Measurements from ENCODE around the gene HKDC1. TPM values are rescaled to one million over a fixed set of nuclear protein-coding genes. Genes with fewer than 3 reads are reported as not detected.
A peak's percentile ranks its signal among the peaks of the same experiment; 100 is the strongest.

Gene HKDC1
- total and polyA plus RNA-seq, 8 donors = 0.10 to 5.8 (median 0.29) TPM; not detected in 1

- no peak for TF ChIP-seq EP300 (IDR thresholded peaks at IDR 0.05)
- peak in 5 of 7 experiments; percentile 78 to 95 (median 90) for TF ChIP-seq CTCF (IDR thresholded peaks at IDR 0.05)
- peak in 2 of 3 donors; percentile 22 to 55 for TF ChIP-seq POLR2AphosphoS5 (IDR thresholded peaks at IDR 0.05)
- TF ChIP-seq POLR2A (IDR thresholded peaks at IDR 0.05) = no peak
- Histone ChIP-seq H3K27me3 (no peaks in the 10 kb centered on the region), H3K4me1 (peaks cover 0 to 20% (median 3%) of the 10 kb centered on the region in 4 donors), H3K36me3 (no peaks in the 10 kb centered on the region), H3K27ac (no peak overlapping the region), H3K4me3 (no peak overlapping the region), H3K9me3 (no peaks in the 10 kb centered on the region)
- WGBS, 5 donors = 19 to 26% (median 24%) methylated on average over 17 of the region's 17 CpGs
- intact Hi-C loops (cut with DNase I; ENCODE audit: low total_unique reads) = loop anchor here (5.0 to 10.0 kb wide), 2 partner anchors 155 to 277 kb away; no protein-coding TSS in a partner anchor
- DNase-seq = peak; percentile 90 to 93
Observed at GRCh38 chr10:69237528-69238159, 17.5 kb downstream of the HKDC1 start.

GRCh38 chr10:69239136-69239535 lies 19.0 kb downstream of the HKDC1 start:
- intact Hi-C loops (cut with DNase I; ENCODE audit: low total_unique reads) = loop anchor here (5.0 to 10.0 kb wide), 2 partner anchors 153 to 276 kb away; no protein-coding TSS in a partner anchor
- DNase-seq = no peak
- Histone ChIP-seq H3K9me3 (no peaks in the 10 kb centered on the region), H3K27me3 (no peaks in the 10 kb centered on the region), H3K27ac (no peak overlapping the region), H3K36me3 (no peaks in the 10 kb centered on the region), H3K4me1 (peaks cover 0 to 20% (median 1%) of the 10 kb centered on the region in 4 donors), H3K4me3 (no peak overlapping the region)
- TF ChIP-seq POLR2AphosphoS5 (IDR thresholded peaks at IDR 0.05) (no peak), EP300 (IDR thresholded peaks at IDR 0.05) (no peak), POLR2A (IDR thresholded peaks at IDR 0.05) (no peak), CTCF (IDR thresholded peaks at IDR 0.05) (no peak)
- 79 to 91% (median 85%) methylated on average over 5 of the region's 5 CpGs for WGBS, 5 donors

- Histone ChIP-seq H3K4me1 (peaks cover 0 to 20% (median 1%) of the 10 kb centered on the region in 4 donors), H3K27ac (no peak overlapping the region), H3K9me3 (no peaks in the 10 kb centered on the region), H3K4me3 (no peak overlapping the region), H3K27me3 (no peaks in the 10 kb centered on the region), H3K36me3 (no peaks in the 10 kb centered on the region)
- intact Hi-C loops (cut with DNase I; ENCODE audit: low total_unique reads) = loop anchor here (5.0 to 10.0 kb wide), 2 partner anchors 152 to 275 kb away; no protein-coding TSS in a partner anchor
- TF ChIP-seq POLR2A (IDR thresholded peaks at IDR 0.05) = no peak
- no peak for TF ChIP-seq EP300 (IDR thresholded peaks at IDR 0.05)
- no peak for TF ChIP-seq CTCF (IDR thresholded peaks at IDR 0.05)
- no peak for TF ChIP-seq POLR2AphosphoS5 (IDR thresholded peaks at IDR 0.05)
- WGBS, 5 donors = 69 to 79% (median 78%) methylated on average over 6 of the region's 6 CpGs
- DNase-seq = no peak
Observed at GRCh38 chr10:69239816-69240434, 19.8 kb downstream of the HKDC1 start.

GRCh38 chr10:69240455-69240854 lies 20.3 kb downstream of the HKDC1 start:
- H3K4me3 ChIP-seq = no peak overlapping the region
- 87 to 94% (median 92%) methylated on average over 11 of the region's 11 CpGs for WGBS, 5 donors
- intact Hi-C loops (cut with DNase I; ENCODE audit: low total_unique reads) = no loop called here
- H3K4me1 ChIP-seq = peaks cover 0 to 20% (median 1%) of the 10 kb centered on the region in 4 donors
- H3K9me3 ChIP-seq = no peaks in the 10 kb centered on the region
- no peaks in the 10 kb centered on the region for H3K27me3 ChIP-seq
- TF ChIP-seq POLR2AphosphoS5 (IDR thresholded peaks at IDR 0.05) = no peak
- no peak for TF ChIP-seq POLR2A (IDR thresholded peaks at IDR 0.05)
- TF ChIP-seq EP300 (IDR thresholded peaks at IDR 0.05) = no peak
- TF ChIP-seq CTCF (IDR thresholded peaks at IDR 0.05) = no peak
- no peaks in the 10 kb centered on the region for H3K36me3 ChIP-seq
- H3K27ac ChIP-seq = no peak overlapping the region
- DNase-seq = no peak
